Peyer's patch (tissue), 4 donors: ENCODE measurements around the gene BBS7.

ENCODE experiments used
- POLR2A ChIP-seq, 2 donors: fragments of 450-650 bp; IDR thresholded peaks; one replicate each; pipeline ENCODE4 v1.5.1; 2017; ENCODE audit warnings: antibody characterized with exemption in 2 of 2, mild to moderate bottlenecking in 2 of 2, moderate library complexity in 2 of 2
- TF ChIP-seq, protein P1 (sequence below), 6 experiments: fragments of 450-650 bp in 4 of 6; fragments of 200-600 bp in 2 of 6; sonication (generic) in 1 of 6; IDR thresholded peaks; one replicate each; pipeline ENCODE4 v1.5.1; 2017 to 2019; ENCODE audit warnings: antibody characterized with exemption in 6 of 6, mild to moderate bottlenecking in 3 of 6, moderate library complexity in 1 of 6

DNA sequence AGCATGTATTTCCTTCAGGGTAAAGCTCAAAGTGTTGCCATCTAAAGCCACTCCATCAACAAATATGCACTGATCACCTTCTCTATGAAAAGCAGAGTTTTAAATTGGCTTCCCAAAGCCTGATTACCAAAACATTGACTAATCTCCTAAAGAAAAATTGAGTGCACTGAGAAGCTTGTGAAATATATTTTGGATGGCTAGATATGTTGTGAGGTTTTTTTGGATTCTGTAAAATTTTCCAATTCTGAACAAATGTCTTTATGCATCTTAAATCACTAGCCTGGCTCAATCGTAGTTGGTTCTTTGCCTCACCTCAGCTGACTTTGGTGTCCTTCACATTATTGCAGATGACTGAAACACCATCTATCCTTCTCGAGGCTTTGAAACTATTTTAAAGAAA is 84.1 kb downstream of the BBS7 start:
- TF ChIP-seq, protein P1, sequence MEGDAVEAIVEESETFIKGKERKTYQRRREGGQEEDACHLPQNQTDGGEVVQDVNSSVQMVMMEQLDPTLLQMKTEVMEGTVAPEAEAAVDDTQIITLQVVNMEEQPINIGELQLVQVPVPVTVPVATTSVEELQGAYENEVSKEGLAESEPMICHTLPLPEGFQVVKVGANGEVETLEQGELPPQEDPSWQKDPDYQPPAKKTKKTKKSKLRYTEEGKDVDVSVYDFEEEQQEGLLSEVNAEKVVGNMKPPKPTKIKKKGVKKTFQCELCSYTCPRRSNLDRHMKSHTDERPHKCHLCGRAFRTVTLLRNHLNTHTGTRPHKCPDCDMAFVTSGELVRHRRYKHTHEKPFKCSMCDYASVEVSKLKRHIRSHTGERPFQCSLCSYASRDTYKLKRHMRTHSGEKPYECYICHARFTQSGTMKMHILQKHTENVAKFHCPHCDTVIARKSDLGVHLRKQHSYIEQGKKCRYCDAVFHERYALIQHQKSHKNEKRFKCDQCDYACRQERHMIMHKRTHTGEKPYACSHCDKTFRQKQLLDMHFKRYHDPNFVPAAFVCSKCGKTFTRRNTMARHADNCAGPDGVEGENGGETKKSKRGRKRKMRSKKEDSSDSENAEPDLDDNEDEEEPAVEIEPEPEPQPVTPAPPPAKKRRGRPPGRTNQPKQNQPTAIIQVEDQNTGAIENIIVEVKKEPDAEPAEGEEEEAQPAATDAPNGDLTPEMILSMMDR (IDR thresholded peaks at IDR 0.05), result no peak
- no peak for TF ChIP-seq POLR2A (IDR thresholded peaks at IDR 0.05)
